H1 (cell line): Measurements from ENCODE around the gene EPYC. TPM values are rescaled to one million over a fixed set of nuclear protein-coding genes. Genes with fewer than 3 reads are reported as not detected.

ENCODE experiments used
- CTCF ChIA-PET: fragments of 300-600 bp; sonication (Branson Sonifier 250); formaldehyde crosslinking; loops from one replicate; lab custom pipeline; 2021; ENCODE audit not compliant: partially characterized antibody; lab: Charles Lee
- POLR2A ChIA-PET: fragments of 300-600 bp; sonication (Branson Sonifier 250); formaldehyde crosslinking; loops from one replicate; lab custom pipeline; 2021; ENCODE audit warnings: inconsistent platforms; ENCODE audit not compliant: partially characterized antibody; lab: Charles Lee
- DNase-seq, 2 experiments: peaks; one replicate each; pipeline versions ENCODE4 v3.0.0 to v3.0.0-alpha.2; 2010 to 2022; ENCODE audit warnings: low spot score in 2 of 2, low read depth in 1 of 2, mixed read lengths in 1 of 2
- FAIRE-seq: peaks from 2 replicates; lab custom pipeline; 2011; peaks lifted over from hg19 to GRCh38; lab: Jason Lieb, UNC
- H2AFZ ChIP-seq: 2 replicates; pipeline ENCODE4 v1.8.1; 2012; ENCODE audit warnings: low read length, inconsistent platforms
- H2AK5ac ChIP-seq: 2 replicates; pipeline ENCODE4 v1.6.1; 2013; ENCODE audit warnings: low read depth, low read length
- H2BK120ac ChIP-seq: replicated peaks from 2 replicates; pipeline ENCODE3; 2013; ENCODE audit warnings: low read depth, low read length, inconsistent platforms
- H2BK12ac ChIP-seq: 2 replicates; pipeline ENCODE4 v1.6.1; 2013; ENCODE audit warnings: low read depth, low read length
- H2BK15ac ChIP-seq: 2 replicates; pipeline ENCODE4 v1.6.1; 2013; ENCODE audit warnings: low read length
- H2BK20ac ChIP-seq: 2 replicates; pipeline ENCODE4 v1.6.1; 2013; ENCODE audit warnings: low read length
- H2BK5ac ChIP-seq: 2 replicates; pipeline ENCODE4 v1.6.1; 2013; ENCODE audit warnings: low read depth, low read length
- H3K14ac ChIP-seq: 2 replicates; pipeline ENCODE4 v1.6.1; 2013; ENCODE audit warnings: inconsistent platforms; ENCODE audit not compliant: insufficient read length
- H3K18ac ChIP-seq: 2 replicates; pipeline ENCODE4 v1.6.1; 2013; ENCODE audit warnings: low read length; ENCODE audit errors: extremely low read depth
- H3K23ac ChIP-seq: 2 replicates; pipeline ENCODE4 v1.6.1; 2013; ENCODE audit warnings: inconsistent platforms; ENCODE audit not compliant: insufficient read length
- H3K23me2 ChIP-seq: 2 replicates; pipeline ENCODE4 v1.6.1; 2013; ENCODE audit warnings: low read depth, low read length
- H3K27ac ChIP-seq: 2 replicates; pipeline ENCODE4 v1.6.1; 2011; ENCODE audit warnings: low read depth, low read length, inconsistent platforms
- H3K27me3 ChIP-seq, 4 experiments: replicated peaks in 1 of 4; 1 replicate in 1 of 4; 2 replicates in 3 of 4; pipeline versions ENCODE4 v1.6.1 to v1.8.1; 2011 to 2013; ENCODE audit warnings: low read length in 3 of 4, mild to moderate bottlenecking in 3 of 4, inconsistent platforms in 2 of 4, mixed read lengths in 2 of 4, moderate library complexity in 1 of 4; ENCODE audit not compliant: control insufficient read depth in 3 of 4, insufficient read depth in 3 of 4; ENCODE audit errors: extremely low read depth in 1 of 4
- H3K36me3 ChIP-seq, 4 experiments: 2 replicates each; pipeline versions ENCODE4 v1.6.1 to v1.8.1; 2011 to 2013; ENCODE audit warnings: mild to moderate bottlenecking in 4 of 4, low read length in 3 of 4, moderate library complexity in 2 of 4, control low read depth in 1 of 4, inconsistent platforms in 1 of 4; ENCODE audit not compliant: insufficient read depth in 4 of 4, control insufficient read depth in 2 of 4
- H3K4ac ChIP-seq: replicated peaks from 2 replicates; pipeline ENCODE3; 2013; ENCODE audit warnings: low read length, low read depth, mixed read lengths, inconsistent platforms; ENCODE audit not compliant: insufficient read length
- H3K4me1 ChIP-seq, 4 experiments: replicated peaks in 1 of 4; 1 replicate in 1 of 4; 2 replicates in 3 of 4; pipeline versions ENCODE4 v1.6.1 to v1.8.1; 2011 to 2013; ENCODE audit warnings: low read length in 3 of 4, inconsistent platforms in 2 of 4, mixed read lengths in 1 of 4; ENCODE audit not compliant: insufficient read depth in 4 of 4, control insufficient read depth in 3 of 4
- H3K4me2 ChIP-seq, 2 experiments: 2 replicates each; pipeline versions ENCODE4 v1.6.1 to v1.8.1; 2011 to 2013; ENCODE audit warnings: low read depth in 2 of 2, low read length in 2 of 2, control low read depth in 1 of 2, inconsistent platforms in 1 of 2, mild to moderate bottlenecking in 1 of 2; ENCODE audit not compliant: insufficient read depth in 1 of 2
- H3K4me3 ChIP-seq, 4 experiments: fragments of 200-600, 300-600 bp in 1 of 4; sonication (generic), shearing (Covaris generic), sonication (Bioruptor Twin) in 1 of 4; 2 replicates each; pipeline versions ENCODE4 v1.5.1 to v1.8.1; 2011 to 2016; ENCODE audit warnings: low read length in 4 of 4, low read depth in 3 of 4, control low read depth in 2 of 4, inconsistent platforms in 2 of 4, mild to moderate bottlenecking in 2 of 4, mixed read lengths in 1 of 4, moderate library complexity in 1 of 4; ENCODE audit not compliant: insufficient read depth in 2 of 4; ENCODE audit errors: extremely low read depth in 1 of 4
- H3K56ac ChIP-seq: replicated peaks from 2 replicates; pipeline ENCODE3; 2013; ENCODE audit warnings: low read depth, mild to moderate bottlenecking, mixed read lengths, low read length, inconsistent platforms; ENCODE audit not compliant: insufficient read length
- H3K79me1 ChIP-seq: 2 replicates; pipeline ENCODE4 v1.6.1; 2013; ENCODE audit warnings: low read depth, low read length, control low read depth
- H3K79me2 ChIP-seq, 2 experiments: 2 replicates each; pipeline versions ENCODE4 v1.6.1 to v1.8.1; 2012 to 2013; ENCODE audit warnings: low read length in 2 of 2, mild to moderate bottlenecking in 2 of 2, inconsistent platforms in 1 of 2; ENCODE audit not compliant: insufficient read depth in 2 of 2, control insufficient read depth in 1 of 2
- H3K9ac ChIP-seq, 4 experiments: replicated peaks in 1 of 4; 1 replicate in 1 of 4; 2 replicates in 3 of 4; pipeline versions ENCODE4 v1.6.1 to v1.8.1; 2011 to 2013; ENCODE audit warnings: low read depth in 3 of 4, low read length in 3 of 4, control low read depth in 2 of 4, mild to moderate bottlenecking in 2 of 4, moderate library complexity in 2 of 4, inconsistent platforms in 1 of 4; ENCODE audit errors: extremely low read depth in 1 of 4
- H3K9me3 ChIP-seq, 2 experiments: 2 replicates each; pipeline versions ENCODE4 v1.6.1 to v1.8.1; 2012 to 2013; ENCODE audit warnings: mild to moderate bottlenecking in 2 of 2, moderate library complexity in 2 of 2, control low read depth in 1 of 2, inconsistent platforms in 1 of 2, low read depth in 1 of 2, low read length in 1 of 2, mixed read lengths in 1 of 2; ENCODE audit not compliant: insufficient read depth in 2 of 2
- H4K20me1 ChIP-seq, 2 experiments: replicated peaks in 1 of 2; 2 replicates each; pipeline versions ENCODE3 to v1.8.1; 2011 to 2013; ENCODE audit warnings: inconsistent platforms in 2 of 2, low read length in 2 of 2, mild to moderate bottlenecking in 1 of 2; ENCODE audit not compliant: insufficient read depth in 2 of 2, control insufficient read depth in 1 of 2
- H4K5ac ChIP-seq: 2 replicates; pipeline ENCODE4 v1.6.1; 2013; ENCODE audit warnings: low read length, low read depth, mixed read lengths, inconsistent platforms; ENCODE audit not compliant: insufficient read length
- H4K8ac ChIP-seq: 2 replicates; pipeline ENCODE4 v1.8.0; 2013; ENCODE audit warnings: mild to moderate bottlenecking, moderate library complexity, low read length, inconsistent platforms; ENCODE audit not compliant: insufficient read depth; ENCODE audit errors: extremely low read depth
- H4K91ac ChIP-seq: replicated peaks from 2 replicates; pipeline ENCODE3; 2013; ENCODE audit warnings: low read length, mixed read lengths, inconsistent platforms; ENCODE audit not compliant: insufficient read length
- CREB1 ChIP-seq: IDR thresholded peaks from 2 replicates; pipeline ENCODE4 v1.6.1; 2012; ENCODE audit warnings: inconsistent platforms
- EGR1 ChIP-seq: IDR thresholded peaks from 2 replicates; pipeline ENCODE4 v1.6.1; 2011; ENCODE audit warnings: low read depth, low read length, borderline replicate concordance
- EZH2 ChIP-seq: fragments of 200-600 bp; sonication (generic); IDR thresholded peaks from 2 replicates; pipeline ENCODE4 v1.7.1; 2012; ENCODE audit warnings: low read depth, mild to moderate bottlenecking, moderate library complexity, low read length, inconsistent platforms; ENCODE audit not compliant: severe bottlenecking
- PHF8 ChIP-seq: fragments of 200-600 bp; sonication (generic); conservative IDR thresholded peaks from 2 replicates; pipeline ENCODE4 v1.7.1; 2012; ENCODE audit warnings: low read depth, mild to moderate bottlenecking, inconsistent platforms, low read length, moderate library complexity
- RFX5 ChIP-seq: IDR thresholded peaks from 2 replicates; pipeline ENCODE4 v1.6.1; 2011; ENCODE audit warnings: low read depth, low read length, improper control_type of control experiment, borderline replicate concordance
- RNF2 ChIP-seq: fragments of 200-900, 300-1000 bp; sonication (generic); IDR thresholded peaks from 2 replicates; pipeline ENCODE4 v1.7.1; 2016; ENCODE audit warnings: borderline replicate concordance, low read depth, mild to moderate bottlenecking, antibody characterized with exemption, low read length; ENCODE audit not compliant: poor library complexity, severe bottlenecking; ENCODE audit errors: missing control alignments
- RXRA ChIP-seq: IDR thresholded peaks from 2 replicates; pipeline ENCODE4 v1.6.1; 2011; ENCODE audit warnings: low read depth, mild to moderate bottlenecking, low read length, moderate library complexity; ENCODE audit not compliant: insufficient read depth
- SIRT6 ChIP-seq: IDR thresholded peaks from one replicate; pipeline ENCODE4 v1.7.1; 2012; ENCODE audit warnings: low read length, inconsistent platforms
- SP1 ChIP-seq: IDR thresholded peaks from 2 replicates; pipeline ENCODE4 v1.6.1; 2011; ENCODE audit warnings: low read depth, low read length
- SP2 ChIP-seq: IDR thresholded peaks from 2 replicates; pipeline ENCODE4 v1.6.1; 2012; ENCODE audit warnings: mild to moderate bottlenecking, low read length, inconsistent platforms
- TCF12 ChIP-seq: IDR thresholded peaks from 2 replicates; pipeline ENCODE4 v1.6.1; 2011; ENCODE audit warnings: low read depth, mild to moderate bottlenecking, low read length
- ZNF274 ChIP-seq: IDR thresholded peaks from 2 replicates; pipeline ENCODE4 v1.7.0; 2012; ENCODE audit warnings: low read length, borderline replicate concordance; ENCODE audit errors: extremely low read depth
- WGBS, 2 experiments: shearing (Covaris generic) in 1 of 2; methylation state at CpG; one replicate each; pipeline versions ENCODE4 v1.1.6 to v1.1.7; 2013 to 2015; ENCODE audit warnings: low lambda C conversion rate in 2 of 2, mixed read lengths in 2 of 2, inconsistent platforms in 1 of 2, low coverage in 1 of 2, missing lambda C conversion rate in 1 of 2; ENCODE audit not compliant: insufficient replicate concordance in 2 of 2, insufficient coverage in 1 of 2, insufficient read length in 1 of 2; ENCODE audit errors: extremely low coverage in 1 of 2, missing lambda C conversion rate in 1 of 2; 5-methylcytosine and 5-hydroxymethylcytosine counted together
- polyA plus RNA-seq, 7 experiments: library from polyadenylated mRNA; depleted of rRNA in 3 of 7; stranded (reverse) in 5 of 7; unstranded in 2 of 7; fragments of >200 nt in 5 of 7; fragments of 200-250 nt in 2 of 7; gene quantifications; 1 replicate in 5 of 7; 2 replicates in 1 of 7; 4 replicates in 1 of 7; pipeline versions ENCODE4 v1.2.1 to v1.2.3, GENCODE V29; 2011 to 2013; ENCODE audit warnings: missing spikeins in 2 of 7, mixed read lengths in 2 of 7
- total RNA-seq: library from RNA; stranded (reverse); fragmentation: NEBNext Ultra II Directional; extraction: Animal tissue kit (Norgen Biotek cat#: 25700); gene quantifications from 2 replicates; pipeline ENCODE4 v1.2.1, GENCODE V29; 2021

Gene EPYC
- total and polyA plus RNA-seq, 2 of the 8 experiments (the other 6 are each of a cell fraction or from before 2014, with no cell fraction given) = not detected

DNA sequence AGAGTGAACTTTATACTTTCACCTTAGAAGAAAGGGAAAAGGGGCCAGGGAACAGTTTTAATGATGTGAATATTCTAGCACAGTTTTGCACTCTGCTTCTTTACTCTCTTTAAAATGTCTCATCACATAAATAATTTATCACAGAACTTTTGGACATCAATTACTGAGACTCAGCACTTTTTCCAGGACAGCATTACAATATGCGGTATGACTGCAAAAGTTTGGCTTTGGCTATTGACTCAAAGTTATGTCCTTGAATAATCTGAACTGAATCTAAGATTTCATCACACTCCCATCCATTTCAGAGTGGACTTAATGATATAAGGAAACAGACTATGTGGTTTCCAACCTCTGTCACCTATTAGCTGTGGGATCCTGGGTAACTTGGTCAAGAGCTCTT, 61.5 kb downstream of the EPYC start:
- FAIRE-seq (no peak), DNase-seq (no peak)
- no peaks in the 10 kb centered on the region for H3K9me3 ChIP-seq
- no peak overlapping the region for H3K14ac ChIP-seq
- H2BK12ac ChIP-seq = no peak overlapping the region
- H3K23ac ChIP-seq = no peak overlapping the region
- no peak overlapping the region for H2BK120ac ChIP-seq
- no peak overlapping the region for H3K27ac ChIP-seq
- H3K56ac ChIP-seq = no peak overlapping the region
- POLR2A ChIA-PET = no interaction called here
- H4K5ac ChIP-seq = no peak overlapping the region
- H2BK20ac ChIP-seq = no peak overlapping the region
- no peaks in the 10 kb centered on the region for H3K79me2 ChIP-seq
- CTCF ChIA-PET = interaction anchor here (0.6 to 4.4 kb wide), 5 partner anchors 10 to 933 kb away, joined by 3 to 33 read pairs (median 3); partner anchors contain the start of gene CCER1
- H2BK5ac ChIP-seq = no peak overlapping the region
- no peak overlapping the region for H2BK15ac ChIP-seq
- H3K79me1 ChIP-seq = no peaks in the 10 kb centered on the region
- H3K4ac ChIP-seq = no peak overlapping the region
- no peak overlapping the region for H2AK5ac ChIP-seq
- no peak overlapping the region for H3K4me3 ChIP-seq
- no peak overlapping the region for H3K18ac ChIP-seq
- H2AFZ ChIP-seq = no peak overlapping the region
- no peak overlapping the region for H4K91ac ChIP-seq
- no peaks in the 10 kb centered on the region for H3K4me1 ChIP-seq
- no peak overlapping the region for H4K8ac ChIP-seq
- no peaks in the 10 kb centered on the region for H3K27me3 ChIP-seq
- no peak overlapping the region for H3K9ac ChIP-seq
- no peaks in the 10 kb centered on the region for H3K23me2 ChIP-seq
- no peak overlapping the region for H3K4me2 ChIP-seq
- no peaks in the 10 kb centered on the region for H3K36me3 ChIP-seq
- H4K20me1 ChIP-seq = no peaks in the 10 kb centered on the region
- WGBS, 2 experiments = 100% methylated on average over 1 of the region's 1 CpG; no CpG with 5 or more reads in 1 of the 2 experiments
- TF ChIP-seq RFX5 (no peak), EZH2 (no peak), TCF12 (no peak), CREB1 (no peak), SP1 (no peak), PHF8 (no peak), EGR1 (no peak), ZNF274 (no peak), RXRA (no peak), SP2 (no peak), SIRT6 (no peak), RNF2 (no peak)
